IMR-90 (cell line): Measurements from ENCODE around the gene GNAT3. TPM values are rescaled to one million over a fixed set of nuclear protein-coding genes. Genes with fewer than 3 reads are reported as not detected.

Experiments used
- ATAC-seq: fragments of 200-7000 bp; cut with Tn5 transposase; 2 replicates; pipeline ENCODE4 v1.9.1; 2020; ENCODE audit warnings: low read depth, mild to moderate bottlenecking, moderate library complexity
- BruUV-seq: library from RNA; stranded (reverse); fragments of 400-500 nt; replicated peaks from 2 replicates; lab custom pipeline; 2021; lab: Mats Ljungman, UMichigan
- CTCF ChIA-PET: fragments of 300-600 bp; formaldehyde crosslinking; extraction: SDS; loops from one replicate; lab custom pipeline; 2021; ENCODE audit warnings: antibody characterized with exemption; lab: Yijun Ruan, JAX
- POLR2A ChIA-PET: fragments of 300-600 bp; sonication (Branson Sonifier 250); formaldehyde crosslinking; loops from one replicate; lab custom pipeline; 2022; ENCODE audit warnings: antibody characterized with exemption; ENCODE audit not compliant: unreplicated experiment; lab: Charles Lee
- DNase-seq: peaks from one replicate; pipeline ENCODE4 v3.0.0; 2013
- H2AFZ ChIP-seq: replicated peaks from 2 replicates; pipeline ENCODE3; 2013; ENCODE audit warnings: low read length, mild to moderate bottlenecking; ENCODE audit not compliant: poor library complexity
- H2AK5ac ChIP-seq: 2 replicates; pipeline ENCODE4 v1.6.1; 2013; ENCODE audit warnings: low read depth, low read length, inconsistent platforms
- H2AK9ac ChIP-seq: replicated peaks from 2 replicates; pipeline ENCODE3; 2013; ENCODE audit warnings: mild to moderate bottlenecking, low read depth, low read length, moderate library complexity; ENCODE audit not compliant: poor library complexity
- H2BK120ac ChIP-seq: 2 replicates; pipeline ENCODE4 v1.6.1; 2013; ENCODE audit warnings: low read depth, low read length, inconsistent platforms
- H2BK15ac ChIP-seq: 3 replicates; pipeline ENCODE4 v1.6.1; 2013; ENCODE audit warnings: low read depth, low read length, inconsistent platforms
- H2BK20ac ChIP-seq: 2 replicates; pipeline ENCODE4 v1.6.1; 2013; ENCODE audit warnings: low read depth, mild to moderate bottlenecking, inconsistent platforms, low read length, moderate library complexity
- H2BK5ac ChIP-seq: 2 replicates; pipeline ENCODE4 v1.6.1; 2013; ENCODE audit warnings: mild to moderate bottlenecking, low read depth, low read length, inconsistent platforms; ENCODE audit not compliant: poor library complexity, severe bottlenecking
- H3K14ac ChIP-seq: replicated peaks from 2 replicates; pipeline ENCODE4 v1.6.1; 2013; ENCODE audit warnings: low read depth, low read length, inconsistent platforms
- H3K18ac ChIP-seq: 2 replicates; pipeline ENCODE4 v1.6.1; 2013; ENCODE audit warnings: low read depth, low read length, control low read depth
- H3K23ac ChIP-seq: 2 replicates; pipeline ENCODE4 v1.6.1; 2013; ENCODE audit warnings: low read depth, low read length, inconsistent platforms
- H3K27ac ChIP-seq: 2 replicates; pipeline ENCODE4 v1.5.1; 2013; ENCODE audit warnings: mild to moderate bottlenecking, control low read depth, low read length; ENCODE audit not compliant: insufficient read depth
- H3K27me3 ChIP-seq: 2 replicates; pipeline ENCODE4 v1.6.1; 2013; ENCODE audit warnings: low read length; ENCODE audit not compliant: control insufficient read depth, insufficient read depth
- H3K36me3 ChIP-seq: 2 replicates; pipeline ENCODE4 v1.6.1; 2013; ENCODE audit warnings: low read length, mixed read lengths; ENCODE audit not compliant: control insufficient read depth, insufficient read depth
- H3K4ac ChIP-seq: 2 replicates; pipeline ENCODE4 v1.6.1; 2013; ENCODE audit warnings: low read depth, low read length, inconsistent platforms
- H3K4me1 ChIP-seq: 2 replicates; pipeline ENCODE4 v1.6.1; 2013; ENCODE audit warnings: low read length, mixed read lengths; ENCODE audit not compliant: control insufficient read depth, insufficient read depth
- H3K4me2 ChIP-seq: 2 replicates; pipeline ENCODE4 v1.6.1; 2013; ENCODE audit warnings: low read depth, mild to moderate bottlenecking, control low read depth, low read length, moderate library complexity
- H3K4me3 ChIP-seq: 2 replicates; pipeline ENCODE4 v1.5.1; 2013; ENCODE audit warnings: low read depth, mild to moderate bottlenecking, control low read depth, low read length, moderate library complexity; ENCODE audit not compliant: insufficient read depth
- H3K56ac ChIP-seq: 2 replicates; pipeline ENCODE4 v1.6.1; 2013; ENCODE audit warnings: low read length, inconsistent platforms; ENCODE audit not compliant: insufficient read depth; ENCODE audit errors: extremely low read depth
- H3K79me1 ChIP-seq, 2 experiments: 2 replicates each; pipeline ENCODE4 v1.6.1; 2013; ENCODE audit warnings: low read length in 2 of 2, inconsistent platforms in 1 of 2, low read depth in 1 of 2
- H3K9ac ChIP-seq: 2 replicates; pipeline ENCODE4 v1.6.1; 2013; ENCODE audit warnings: low read depth, low read length, control low read depth
- H3K9me1 ChIP-seq: 2 replicates; pipeline ENCODE4 v1.6.1; 2013; ENCODE audit warnings: low read length, inconsistent platforms; ENCODE audit not compliant: insufficient read depth
- H3K9me3 ChIP-seq: 2 replicates; pipeline ENCODE4 v1.6.1; 2013; ENCODE audit warnings: low read length; ENCODE audit not compliant: control insufficient read depth, insufficient read depth
- H4K20me1 ChIP-seq: 2 replicates; pipeline ENCODE4 v1.6.1; 2013; ENCODE audit warnings: low read length, inconsistent platforms; ENCODE audit not compliant: insufficient read depth
- H4K5ac ChIP-seq: 2 replicates; pipeline ENCODE4 v1.6.1; 2013; ENCODE audit warnings: mild to moderate bottlenecking, low read depth, low read length, control low read depth
- H4K8ac ChIP-seq, 2 experiments: 2 replicates each; pipeline ENCODE4 v1.6.1; 2013; ENCODE audit warnings: low read depth in 2 of 2, low read length in 2 of 2, control low read depth in 1 of 2, inconsistent platforms in 1 of 2
- H4K91ac ChIP-seq: 2 replicates; pipeline ENCODE4 v1.6.1; 2013; ENCODE audit warnings: low read depth, low read length, inconsistent platforms; ENCODE audit not compliant: insufficient read depth
- BHLHE40 ChIP-seq: fragments of 150-350 bp; IDR thresholded peaks from 2 replicates; pipeline ENCODE4 v1.6.1; 2016; ENCODE audit warnings: mild to moderate bottlenecking, low read depth, low read length
- MAFK ChIP-seq: IDR thresholded peaks from 2 replicates; pipeline ENCODE4 v1.6.1; 2012; ENCODE audit warnings: low read depth, low read length, improper control_type of control experiment
- NFE2L2 ChIP-seq: fragments of 150-350 bp; IDR thresholded peaks from 2 replicates; pipeline ENCODE4 v1.6.1; 2016; ENCODE audit warnings: low read depth, mild to moderate bottlenecking, low read length
- RAD21 ChIP-seq: IDR thresholded peaks from 2 replicates; pipeline ENCODE4 v1.6.1; 2012; ENCODE audit warnings: low read length, improper control_type of control experiment
- RCOR1 ChIP-seq: IDR thresholded peaks from 2 replicates; pipeline ENCODE4 v1.6.1; 2012; ENCODE audit warnings: mild to moderate bottlenecking, low read length, improper control_type of control experiment; ENCODE audit not compliant: insufficient replicate concordance
- SMC3 ChIP-seq: fragments of 150-350 bp; IDR thresholded peaks from 2 replicates; pipeline ENCODE4 v1.6.1; 2016; ENCODE audit warnings: low read depth, mild to moderate bottlenecking, antibody characterized with exemption, low read length, moderate library complexity
- WGBS, 2 experiments: methylation state at CpG; one replicate each; pipeline versions ENCODE4 v1.1.5 to v1.1.7; 2013; ENCODE audit warnings: missing lambda C conversion rate in 2 of 2; ENCODE audit not compliant: insufficient read length in 1 of 2; ENCODE audit errors: extremely low coverage in 2 of 2; 5-methylcytosine and 5-hydroxymethylcytosine counted together
- dilution Hi-C: fragments of 300-500 bp; cut with HindIII; formaldehyde crosslinking; loops from one replicate; pipeline ENCODE4 v1.14.3; 2018; ENCODE audit warnings: low sequenced_read_pairs; ENCODE audit not compliant: unreplicated experiment
- in situ Hi-C: fragments of 300-500 bp; cut with MboI; formaldehyde crosslinking; loops from 3 replicates; pipeline ENCODE4 v1.14.3; 2019; ENCODE audit warnings: low sequenced_read_pairs, inconsistent platforms, mixed read lengths
- intact Hi-C: fragments of 100-400 bp; cut with micrococcal nuclease; formaldehyde crosslinking; loops from 2 replicates; pipeline ENCODE4 v1.10.0; 2022
- polyA plus RNA-seq, 3 experiments: library from polyadenylated mRNA; depleted of rRNA; stranded (reverse); fragments of >200 nt; gene quantifications; 2 replicates each; pipeline ENCODE4 v1.2.3, GENCODE V29; 2012; ENCODE audit warnings: low replicate concordance in 1 of 3
- total RNA-seq: library from RNA; depleted of rRNA; stranded (reverse); fragments of >200 nt; gene quantifications from 2 replicates; pipeline ENCODE4 v1.2.3, GENCODE V29; 2012
- TF ChIP-seq, protein P1 (sequence below): fragments of 150-350 bp; IDR thresholded peaks from 2 replicates; pipeline ENCODE4 v1.6.1; 2017; ENCODE audit warnings: mild to moderate bottlenecking, antibody characterized with exemption, low read length, low read depth

Gene GNAT3
- total and polyA plus RNA-seq, 2 of the 4 experiments (the other 2 are of a cell fraction), result not detected

DNA sequence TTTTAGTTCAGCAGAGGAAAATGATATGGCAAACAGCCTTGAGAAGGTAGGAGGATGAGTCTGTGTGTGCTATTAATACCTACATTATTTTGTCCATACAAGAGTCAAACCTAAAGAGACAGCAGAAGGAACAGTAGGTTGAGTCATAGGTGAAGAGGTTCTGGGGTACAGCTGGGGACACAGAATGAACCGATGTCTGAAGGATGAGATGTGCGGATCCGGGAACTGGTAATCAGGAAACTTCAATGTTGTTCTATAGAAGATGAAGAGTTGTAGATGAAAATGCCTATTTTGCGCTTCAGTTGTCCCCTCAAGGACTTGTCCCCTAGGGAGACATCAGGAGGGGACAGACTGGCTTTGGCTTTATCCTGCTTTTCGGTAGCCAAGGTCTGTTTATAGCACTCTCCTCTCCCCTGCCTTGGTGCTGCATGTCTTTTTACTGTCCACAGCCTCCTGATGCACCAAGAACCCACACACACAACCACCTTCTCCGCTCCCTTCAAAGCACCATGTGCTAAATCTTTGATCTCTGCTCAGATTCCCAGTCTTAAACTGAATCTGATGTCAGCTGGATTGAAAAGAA, 94.6 kb downstream of the GNAT3 start:
- no peak for ATAC-seq
- WGBS, 2 experiments, result 96% methylated on average over 4 of the region's 6 CpGs; no CpG with 5 or more reads in 1 of the 2 experiments

More for the DNA sequence above, 94.6 kb downstream of the GNAT3 start:
- Histone ChIP-seq H2AK9ac (no peak overlapping the region), H3K9ac (no peak overlapping the region), H4K20me1 (no peaks in the 10 kb centered on the region), H4K8ac (no peak overlapping the region), H3K14ac (no peak overlapping the region), H3K4ac (no peak overlapping the region), H3K4me1 (no peaks in the 10 kb centered on the region), H4K5ac (no peak overlapping the region), H3K36me3 (no peaks in the 10 kb centered on the region), H3K9me1 (no peaks in the 10 kb centered on the region), H3K27me3 (no peaks in the 10 kb centered on the region), H3K56ac (no peak overlapping the region), H3K27ac (no peak overlapping the region), H2BK20ac (no peak overlapping the region), H4K91ac (no peak overlapping the region), H2AK5ac (no peak overlapping the region), H3K23ac (no peak overlapping the region), H2BK120ac (no peak overlapping the region), H3K18ac (no peak overlapping the region), H2AFZ (no peak overlapping the region), H3K4me2 (no peak overlapping the region), H2BK15ac (no peak overlapping the region), H3K9me3 (no peaks in the 10 kb centered on the region), H3K4me3 (no peak overlapping the region), H2BK5ac (no peak overlapping the region), H3K79me1 (no peaks in the 10 kb centered on the region)
- no TSS peak for BruUV-seq
- ChIA-PET CTCF (no interaction called here), POLR2A (no interaction called here)
- TF ChIP-seq SMC3 (no peak), RAD21 (no peak), RCOR1 (no peak), MAFK (no peak), NFE2L2 (no peak), BHLHE40 (no peak)
- TF ChIP-seq, protein P1, sequence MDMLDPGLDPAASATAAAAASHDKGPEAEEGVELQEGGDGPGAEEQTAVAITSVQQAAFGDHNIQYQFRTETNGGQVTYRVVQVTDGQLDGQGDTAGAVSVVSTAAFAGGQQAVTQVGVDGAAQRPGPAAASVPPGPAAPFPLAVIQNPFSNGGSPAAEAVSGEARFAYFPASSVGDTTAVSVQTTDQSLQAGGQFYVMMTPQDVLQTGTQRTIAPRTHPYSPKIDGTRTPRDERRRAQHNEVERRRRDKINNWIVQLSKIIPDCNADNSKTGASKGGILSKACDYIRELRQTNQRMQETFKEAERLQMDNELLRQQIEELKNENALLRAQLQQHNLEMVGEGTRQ, result no peak
- in situ Hi-C loops, result no loop called here
- dilution Hi-C loops, result no loop called here
- DNase-seq, result no peak
- intact Hi-C loops, result no loop called here
